ENCODE data around the gene GRXCR2.

GRXCR2 gene

GRCh38 chr5:145830594-145830993 is 42.2 kb downstream of the GRXCR2 start:
- TF ChIP-seq, protein P1, sequence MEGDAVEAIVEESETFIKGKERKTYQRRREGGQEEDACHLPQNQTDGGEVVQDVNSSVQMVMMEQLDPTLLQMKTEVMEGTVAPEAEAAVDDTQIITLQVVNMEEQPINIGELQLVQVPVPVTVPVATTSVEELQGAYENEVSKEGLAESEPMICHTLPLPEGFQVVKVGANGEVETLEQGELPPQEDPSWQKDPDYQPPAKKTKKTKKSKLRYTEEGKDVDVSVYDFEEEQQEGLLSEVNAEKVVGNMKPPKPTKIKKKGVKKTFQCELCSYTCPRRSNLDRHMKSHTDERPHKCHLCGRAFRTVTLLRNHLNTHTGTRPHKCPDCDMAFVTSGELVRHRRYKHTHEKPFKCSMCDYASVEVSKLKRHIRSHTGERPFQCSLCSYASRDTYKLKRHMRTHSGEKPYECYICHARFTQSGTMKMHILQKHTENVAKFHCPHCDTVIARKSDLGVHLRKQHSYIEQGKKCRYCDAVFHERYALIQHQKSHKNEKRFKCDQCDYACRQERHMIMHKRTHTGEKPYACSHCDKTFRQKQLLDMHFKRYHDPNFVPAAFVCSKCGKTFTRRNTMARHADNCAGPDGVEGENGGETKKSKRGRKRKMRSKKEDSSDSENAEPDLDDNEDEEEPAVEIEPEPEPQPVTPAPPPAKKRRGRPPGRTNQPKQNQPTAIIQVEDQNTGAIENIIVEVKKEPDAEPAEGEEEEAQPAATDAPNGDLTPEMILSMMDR (IDR thresholded peaks at IDR 0.05; ENCODE audit: control insufficient read depth, extremely low read depth, insufficient read depth) = no peak
- H3K4me3 ChIP-seq (ENCODE audit: low read depth, low read length) = no peak overlapping the region
- DNase-seq (ENCODE audit: low read depth) = no peak

DNA sequence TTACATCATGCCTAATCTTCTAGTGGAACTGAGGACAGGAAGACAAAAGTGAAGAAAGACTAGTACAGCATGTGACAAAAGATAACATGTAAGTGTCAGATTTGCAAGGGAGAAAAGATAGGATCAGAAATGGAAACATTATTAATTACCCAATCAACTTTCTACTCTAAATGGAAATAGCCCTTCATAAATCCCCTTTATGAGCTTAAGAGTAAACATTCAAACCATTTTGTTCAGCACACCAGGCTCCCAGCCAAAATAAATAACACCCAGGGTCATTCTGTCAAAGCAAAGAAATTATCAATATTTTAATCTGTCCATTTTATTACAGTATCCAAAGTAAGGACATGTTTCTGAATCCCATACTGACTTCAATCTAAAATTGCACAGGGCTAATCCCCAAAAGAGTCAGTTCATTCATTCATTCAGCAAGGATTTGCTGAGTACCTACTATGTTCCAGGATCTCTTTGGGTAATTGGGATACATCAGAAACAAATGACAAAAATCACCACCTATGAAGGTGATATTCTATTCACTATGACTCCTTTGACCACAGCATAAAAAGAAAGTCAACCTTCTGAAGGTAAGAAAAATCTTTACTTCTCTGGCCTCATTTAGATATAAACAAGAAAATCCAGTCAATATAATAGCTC is 43.0 kb downstream of the GRXCR2 start:
- TF ChIP-seq, protein P1 (IDR thresholded peaks at IDR 0.05; ENCODE audit: control insufficient read depth, extremely low read depth, insufficient read depth) = no peak
- DNase-seq (ENCODE audit: low read depth) = peak; percentile 93
- H3K4me3 ChIP-seq (ENCODE audit: low read depth, low read length) = no peak overlapping the region

- TF ChIP-seq, protein P1 (IDR thresholded peaks at IDR 0.05; ENCODE audit: control insufficient read depth, extremely low read depth, insufficient read depth) = no peak
- H3K4me3 ChIP-seq (ENCODE audit: low read depth, low read length) = no peak overlapping the region
These were observed 45.7 kb downstream of the GRXCR2 start for GRCh38 chr5:145826895-145827674.

DNA sequence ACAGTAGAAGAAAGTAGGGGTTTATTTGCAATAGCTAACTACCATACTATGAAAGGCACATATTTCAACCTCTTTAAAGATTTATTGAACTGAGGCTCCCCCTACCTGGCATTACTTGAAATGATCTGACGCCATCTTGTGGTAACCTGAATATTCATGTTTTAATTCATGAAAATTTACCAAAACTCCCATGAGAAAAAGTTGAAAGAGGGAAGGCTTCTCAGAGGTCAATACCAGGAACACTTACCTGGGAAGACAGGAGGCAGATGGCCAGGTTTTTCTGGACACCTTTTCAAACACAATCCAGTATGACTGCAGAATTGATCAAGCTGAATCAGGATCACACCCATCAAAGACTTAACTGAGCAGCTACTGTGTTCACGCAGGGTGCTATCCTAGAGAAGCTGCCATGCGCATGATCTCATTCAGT is 47.0 kb downstream of the GRXCR2 start:
- H3K4me3 ChIP-seq (ENCODE audit: low read depth, low read length) = no peak overlapping the region
- no peak for DNase-seq (ENCODE audit: low read depth)
- TF ChIP-seq, protein P1 (IDR thresholded peaks at IDR 0.05; ENCODE audit: control insufficient read depth, extremely low read depth, insufficient read depth) = peak; percentile 77

More at GRCh38 chr5:145826895-145827674, 45.7 kb downstream of the GRXCR2 start:
- DNase-seq (ENCODE audit: low read depth) = no peak

GRCh38 chr5:145824040-145824439 is 48.8 kb downstream of the GRXCR2 start:
- no peak overlapping the region for H3K4me3 ChIP-seq (ENCODE audit: low read depth, low read length)
- TF ChIP-seq, protein P1 (IDR thresholded peaks at IDR 0.05; ENCODE audit: control insufficient read depth, extremely low read depth, insufficient read depth) = no peak
- no peak for DNase-seq (ENCODE audit: low read depth)

DNA sequence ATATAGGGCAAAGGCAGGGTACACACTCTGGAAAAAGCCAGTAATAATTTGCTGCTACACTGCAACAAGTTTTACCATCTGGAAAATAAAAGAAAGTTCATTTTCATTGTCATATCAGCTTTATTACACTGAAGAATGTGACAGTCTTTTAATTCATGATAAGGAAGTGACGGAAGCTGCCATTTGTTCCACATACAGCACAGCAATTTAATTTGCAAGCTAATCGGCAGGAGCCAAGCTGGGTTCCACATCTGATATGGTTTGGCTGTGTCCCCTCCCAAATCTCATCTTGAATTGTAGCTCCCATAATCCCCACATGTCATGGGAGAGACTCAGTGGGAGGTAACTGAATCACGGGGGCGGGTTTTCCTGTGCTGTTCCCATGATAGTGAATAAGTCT is 54.2 kb downstream of the GRXCR2 start:
- no peak overlapping the region for H3K4me3 ChIP-seq (ENCODE audit: low read depth, low read length)
- TF ChIP-seq, protein P1 (IDR thresholded peaks at IDR 0.05; ENCODE audit: control insufficient read depth, extremely low read depth, insufficient read depth) = no peak
- no peak for DNase-seq (ENCODE audit: low read depth)
